ENCODE measurements around the gene KIF5C.

The KIF5C gene

GRCh38 chr2:148984449-148984848 lies 109.4 kb downstream of the KIF5C start:
- no peak for ATAC-seq
- no peak for TF ChIP-seq SNAI2 (CRISPR knock-in tag; IDR thresholded peaks at IDR 0.05)
- no peak for TF ChIP-seq ARNTL (CRISPR knock-in tag; IDR thresholded peaks at IDR 0.05; ENCODE audit: borderline replicate concordance, low read depth)
- TF ChIP-seq ZFP30 (CRISPR knock-in tag; IDR thresholded peaks at IDR 0.05) = no peak
- TF ChIP-seq ISL1 (CRISPR knock-in tag; IDR thresholded peaks at IDR 0.05) = no peak

DNA sequence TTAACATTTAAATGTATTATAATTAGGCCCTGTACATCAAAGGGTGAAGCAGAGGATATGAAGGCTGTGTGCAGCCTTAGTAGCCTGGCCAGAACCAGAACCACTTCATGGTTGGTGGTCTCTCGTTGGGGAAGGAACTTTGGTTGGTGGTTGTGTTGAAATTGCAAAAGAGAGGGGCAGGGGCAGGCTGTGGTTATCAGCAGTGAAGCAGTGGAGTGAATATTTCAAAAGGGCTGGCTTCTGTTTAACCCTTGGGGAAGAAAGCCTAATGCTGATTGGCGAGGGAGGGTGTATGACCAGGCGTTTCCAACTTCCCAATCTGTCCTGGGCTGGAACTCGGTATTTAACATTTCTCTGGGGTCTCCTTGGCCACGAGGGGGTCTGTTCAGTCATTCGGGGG lies 112.3 kb downstream of the KIF5C start:
- ATAC-seq = no peak

DNA sequence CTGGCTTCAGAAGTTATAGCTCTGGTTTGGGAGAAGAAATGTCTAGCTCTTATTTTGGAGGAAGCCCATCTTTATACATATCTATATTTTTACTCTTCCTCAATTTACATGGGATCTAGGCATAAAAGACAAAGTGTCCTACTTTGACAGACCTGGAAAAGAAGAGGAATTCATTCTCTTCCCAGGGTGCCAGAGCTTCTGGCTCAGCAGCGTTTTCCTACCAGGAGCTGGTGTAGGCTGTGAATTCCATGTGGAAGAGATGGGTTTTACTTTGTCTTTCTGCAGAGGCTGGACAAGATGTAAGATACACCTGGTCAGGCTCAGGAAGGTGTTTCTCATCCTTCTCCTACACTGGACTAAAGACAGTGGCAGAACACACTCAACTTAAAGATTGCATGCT lies 113.3 kb downstream of the KIF5C start:
- TF ChIP-seq ZFP3 (CRISPR knock-in tag; IDR thresholded peaks at IDR 0.05) (no peak), ZNF565 (CRISPR knock-in tag; conservative IDR thresholded peaks at IDR 0.05; ENCODE audit: low read depth) (no peak), POU6F1 (CRISPR knock-in tag; IDR thresholded peaks at IDR 0.05; ENCODE audit: borderline replicate concordance, low read depth) (no peak), BACH2 (CRISPR knock-in tag; IDR thresholded peaks at IDR 0.05; ENCODE audit: borderline replicate concordance) (no peak), PATZ1 (CRISPR knock-in tag; IDR thresholded peaks at IDR 0.05; ENCODE audit: borderline replicate concordance) (no peak), RARB (CRISPR knock-in tag; IDR thresholded peaks at IDR 0.05) (no peak), ESRRG (CRISPR knock-in tag; IDR thresholded peaks at IDR 0.05) (no peak), CSDC2 (CRISPR knock-in tag; IDR thresholded peaks at IDR 0.05) (no peak), ISL1 (CRISPR knock-in tag; IDR thresholded peaks at IDR 0.05) (no peak), GLIS3 (CRISPR knock-in tag; IDR thresholded peaks at IDR 0.05) (no peak), ZNF8 (CRISPR knock-in tag; IDR thresholded peaks at IDR 0.05) (no peak), SNAI2 (CRISPR knock-in tag; IDR thresholded peaks at IDR 0.05) (no peak), TOX (CRISPR knock-in tag; IDR thresholded peaks at IDR 0.05; ENCODE audit: borderline replicate concordance) (no peak), ZFP30 (CRISPR knock-in tag; IDR thresholded peaks at IDR 0.05) (no peak)
- TF ChIP-seq, protein P1, sequence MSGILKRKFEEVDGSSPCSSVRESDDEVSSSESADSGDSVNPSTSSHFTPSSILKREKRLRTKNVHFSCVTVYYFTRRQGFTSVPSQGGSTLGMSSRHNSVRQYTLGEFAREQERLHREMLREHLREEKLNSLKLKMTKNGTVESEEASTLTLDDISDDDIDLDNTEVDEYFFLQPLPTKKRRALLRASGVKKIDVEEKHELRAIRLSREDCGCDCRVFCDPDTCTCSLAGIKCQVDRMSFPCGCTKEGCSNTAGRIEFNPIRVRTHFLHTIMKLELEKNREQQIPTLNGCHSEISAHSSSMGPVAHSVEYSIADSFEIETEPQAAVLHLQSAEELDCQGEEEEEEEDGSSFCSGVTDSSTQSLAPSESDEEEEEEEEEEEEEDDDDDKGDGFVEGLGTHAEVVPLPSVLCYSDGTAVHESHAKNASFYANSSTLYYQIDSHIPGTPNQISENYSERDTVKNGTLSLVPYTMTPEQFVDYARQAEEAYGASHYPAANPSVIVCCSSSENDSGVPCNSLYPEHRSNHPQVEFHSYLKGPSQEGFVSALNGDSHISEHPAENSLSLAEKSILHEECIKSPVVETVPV (CRISPR knock-in tag; IDR thresholded peaks at IDR 0.05) = no peak
- TF ChIP-seq, protein P2, sequence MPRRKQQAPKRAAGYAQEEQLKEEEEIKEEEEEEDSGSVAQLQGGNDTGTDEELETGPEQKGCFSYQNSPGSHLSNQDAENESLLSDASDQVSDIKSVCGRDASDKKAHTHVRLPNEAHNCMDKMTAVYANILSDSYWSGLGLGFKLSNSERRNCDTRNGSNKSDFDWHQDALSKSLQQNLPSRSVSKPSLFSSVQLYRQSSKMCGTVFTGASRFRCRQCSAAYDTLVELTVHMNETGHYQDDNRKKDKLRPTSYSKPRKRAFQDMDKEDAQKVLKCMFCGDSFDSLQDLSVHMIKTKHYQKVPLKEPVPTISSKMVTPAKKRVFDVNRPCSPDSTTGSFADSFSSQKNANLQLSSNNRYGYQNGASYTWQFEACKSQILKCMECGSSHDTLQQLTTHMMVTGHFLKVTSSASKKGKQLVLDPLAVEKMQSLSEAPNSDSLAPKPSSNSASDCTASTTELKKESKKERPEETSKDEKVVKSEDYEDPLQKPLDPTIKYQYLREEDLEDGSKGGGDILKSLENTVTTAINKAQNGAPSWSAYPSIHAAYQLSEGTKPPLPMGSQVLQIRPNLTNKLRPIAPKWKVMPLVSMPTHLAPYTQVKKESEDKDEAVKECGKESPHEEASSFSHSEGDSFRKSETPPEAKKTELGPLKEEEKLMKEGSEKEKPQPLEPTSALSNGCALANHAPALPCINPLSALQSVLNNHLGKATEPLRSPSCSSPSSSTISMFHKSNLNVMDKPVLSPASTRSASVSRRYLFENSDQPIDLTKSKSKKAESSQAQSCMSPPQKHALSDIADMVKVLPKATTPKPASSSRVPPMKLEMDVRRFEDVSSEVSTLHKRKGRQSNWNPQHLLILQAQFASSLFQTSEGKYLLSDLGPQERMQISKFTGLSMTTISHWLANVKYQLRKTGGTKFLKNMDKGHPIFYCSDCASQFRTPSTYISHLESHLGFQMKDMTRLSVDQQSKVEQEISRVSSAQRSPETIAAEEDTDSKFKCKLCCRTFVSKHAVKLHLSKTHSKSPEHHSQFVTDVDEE (CRISPR knock-in tag; IDR thresholded peaks at IDR 0.05) = no peak
- ATAC-seq = no peak

More for the DNA sequence above, 112.3 kb downstream of the KIF5C start:
- TF ChIP-seq TOX (CRISPR knock-in tag; IDR thresholded peaks at IDR 0.05; ENCODE audit: borderline replicate concordance) = no peak
- no peak for TF ChIP-seq OSR1 (CRISPR knock-in tag; IDR thresholded peaks at IDR 0.05)
- no peak for TF ChIP-seq ESRRG (CRISPR knock-in tag; IDR thresholded peaks at IDR 0.05)
- TF ChIP-seq BACH2 (CRISPR knock-in tag; IDR thresholded peaks at IDR 0.05; ENCODE audit: borderline replicate concordance) = no peak
- no peak for TF ChIP-seq POU6F1 (CRISPR knock-in tag; IDR thresholded peaks at IDR 0.05; ENCODE audit: borderline replicate concordance, low read depth)
- no peak for TF ChIP-seq ZC3H10 (CRISPR knock-in tag; IDR thresholded peaks at IDR 0.05)
- TF ChIP-seq ARNTL (CRISPR knock-in tag; IDR thresholded peaks at IDR 0.05; ENCODE audit: borderline replicate concordance, low read depth) = no peak
- TF ChIP-seq ZNF8 (CRISPR knock-in tag; IDR thresholded peaks at IDR 0.05) = no peak
- TF ChIP-seq PPARA (CRISPR knock-in tag; IDR thresholded peaks at IDR 0.05; ENCODE audit: borderline replicate concordance) = no peak

Data from SK-N-SH treated with all-trans-retinoic acid at 6 μM for 48 hours (cell line).